ENCODE measurements around the gene PPFIA3. TPM values are rescaled to one million over a fixed set of nuclear protein-coding genes. Genes with fewer than 3 reads are reported as not detected.

Gene PPFIA3
- total and polyA plus RNA-seq, 8 donors = 0.45 to 19.7 (median 7.6) TPM

DNA sequence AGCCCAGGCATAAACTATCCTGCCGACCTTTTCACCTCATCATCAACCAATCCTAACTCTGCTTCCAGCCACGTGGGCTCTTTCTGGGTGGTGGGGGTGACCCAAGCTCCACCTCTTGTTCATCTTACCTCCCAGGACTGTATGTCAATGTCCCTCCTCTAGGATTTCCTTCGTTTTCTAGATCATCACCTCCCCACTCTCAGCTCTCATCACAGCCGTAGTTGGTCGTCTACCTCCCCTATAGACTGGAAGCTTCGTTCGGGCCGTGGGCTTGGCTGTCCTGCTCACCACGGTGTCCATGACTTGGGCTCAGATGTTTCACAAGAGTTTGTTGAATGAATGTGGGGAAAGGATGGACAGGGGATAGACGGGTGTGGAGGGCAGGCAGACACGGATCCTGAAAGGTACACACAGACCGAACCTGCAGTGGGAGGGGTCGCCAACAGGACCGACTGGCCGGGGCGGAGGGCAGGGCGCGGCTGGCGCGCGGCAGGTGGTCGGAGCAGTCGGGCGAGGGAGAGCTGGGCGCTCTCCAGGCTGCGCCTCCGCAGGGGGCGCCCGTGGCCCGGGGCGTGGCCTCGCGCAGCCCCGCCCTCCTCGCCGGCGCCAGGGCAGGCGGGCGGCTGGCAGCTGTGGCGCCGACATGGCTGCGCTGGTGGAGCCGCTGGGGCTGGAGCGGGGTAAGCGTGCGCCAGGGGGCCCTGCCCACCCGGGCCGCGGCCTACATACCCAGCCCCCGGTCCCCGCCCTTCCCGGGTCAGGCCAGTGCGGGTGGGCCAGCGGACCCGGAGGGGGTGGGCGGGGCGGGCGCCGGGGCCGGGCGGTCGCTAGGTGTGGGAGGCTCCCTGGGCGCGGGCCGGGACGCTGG lies 5.3 kb upstream of the PPFIA3 start, which contains the start of gene LIN7B:
LIN7B (plus strand) TSS at position 609 of the 868 bp plus-strand sequence; CDS start at position 644, 35 bp downstream.
- Histone ChIP-seq H3K4me3 (peak within 1 kb of the TSS; percentile 87 to 98 (median 92)), H3K36me3 (peaks cover 0 to 8% (median 5%) of the 10 kb centered on the region in 4 donors), H3K9me3 (no peaks in the 10 kb centered on the region), H3K27ac (peak within 1 kb of the TSS; percentile 74 to 90 (median 81)), H3K4me1 (peaks cover 27 to 49% (median 40%) of the 10 kb centered on the region in 4 donors), H3K27me3 (no peaks in the 10 kb centered on the region)
- TF ChIP-seq EP300 (IDR thresholded peaks at IDR 0.05) (no peak), POLR2A (IDR thresholded peaks at IDR 0.05) (no peak), POLR2AphosphoS5 (IDR thresholded peaks at IDR 0.05) (no peak)
- TF ChIP-seq, protein P1, sequence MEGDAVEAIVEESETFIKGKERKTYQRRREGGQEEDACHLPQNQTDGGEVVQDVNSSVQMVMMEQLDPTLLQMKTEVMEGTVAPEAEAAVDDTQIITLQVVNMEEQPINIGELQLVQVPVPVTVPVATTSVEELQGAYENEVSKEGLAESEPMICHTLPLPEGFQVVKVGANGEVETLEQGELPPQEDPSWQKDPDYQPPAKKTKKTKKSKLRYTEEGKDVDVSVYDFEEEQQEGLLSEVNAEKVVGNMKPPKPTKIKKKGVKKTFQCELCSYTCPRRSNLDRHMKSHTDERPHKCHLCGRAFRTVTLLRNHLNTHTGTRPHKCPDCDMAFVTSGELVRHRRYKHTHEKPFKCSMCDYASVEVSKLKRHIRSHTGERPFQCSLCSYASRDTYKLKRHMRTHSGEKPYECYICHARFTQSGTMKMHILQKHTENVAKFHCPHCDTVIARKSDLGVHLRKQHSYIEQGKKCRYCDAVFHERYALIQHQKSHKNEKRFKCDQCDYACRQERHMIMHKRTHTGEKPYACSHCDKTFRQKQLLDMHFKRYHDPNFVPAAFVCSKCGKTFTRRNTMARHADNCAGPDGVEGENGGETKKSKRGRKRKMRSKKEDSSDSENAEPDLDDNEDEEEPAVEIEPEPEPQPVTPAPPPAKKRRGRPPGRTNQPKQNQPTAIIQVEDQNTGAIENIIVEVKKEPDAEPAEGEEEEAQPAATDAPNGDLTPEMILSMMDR (IDR thresholded peaks at IDR 0.05) = peak in 3 of 7 experiments; percentile 35 to 64 (median 39)
- intact Hi-C loops (cut with DNase I; ENCODE audit: low total_unique reads) = no loop called here
- 0 to 1% (median 1%) methylated on average over 31 to 66 of the region's 66 CpGs for WGBS, 5 donors
- peak; percentile 77 to 92 for DNase-seq

DNA sequence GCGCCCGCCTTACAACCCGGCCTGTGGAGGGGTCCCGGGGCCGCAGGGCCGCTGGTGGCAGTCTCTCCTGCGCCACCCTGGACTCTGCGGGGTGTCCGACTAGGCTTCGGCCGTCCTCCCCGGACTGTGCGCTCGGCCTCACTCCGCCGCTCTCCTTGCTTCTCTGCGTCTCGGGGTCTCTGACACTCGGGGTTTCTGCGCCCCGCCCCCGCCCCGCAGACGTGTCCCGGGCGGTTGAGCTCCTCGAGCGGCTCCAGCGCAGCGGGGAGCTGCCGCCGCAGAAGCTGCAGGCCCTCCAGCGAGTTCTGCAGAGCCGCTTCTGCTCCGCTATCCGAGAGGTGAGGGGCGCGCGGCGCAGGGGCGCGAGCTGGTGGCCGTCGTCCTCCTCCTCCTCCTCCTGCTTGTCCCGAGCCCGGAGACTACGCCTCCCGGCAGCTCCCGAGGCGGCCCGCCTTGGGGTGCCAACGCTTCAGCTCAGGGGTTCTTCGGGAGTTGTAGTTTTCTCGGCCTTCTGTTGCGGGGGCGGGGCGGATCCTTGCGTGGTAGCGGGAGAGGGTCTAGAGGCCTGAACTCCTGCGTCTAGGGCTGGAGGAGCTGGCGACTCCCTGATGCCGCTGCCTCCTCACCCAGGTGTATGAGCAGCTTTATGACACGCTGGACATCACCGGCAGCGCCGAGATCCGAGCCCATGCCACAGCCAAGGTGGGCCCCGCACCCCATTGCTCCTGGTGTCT lies 4.5 kb upstream of the PPFIA3 start:
- Histone ChIP-seq H3K27ac (peak overlapping the region; percentile 74 to 90 (median 81)), H3K27me3 (peaks cover 0 to 7% (median 1%) of the 10 kb centered on the region in 3 donors), H3K36me3 (no peaks in the 10 kb centered on the region), H3K4me3 (peak overlapping the region; percentile 87 to 98 (median 92)), H3K4me1 (peaks cover 34 to 56% (median 47%) of the 10 kb centered on the region in 4 donors), H3K9me3 (no peaks in the 10 kb centered on the region)
- DNase-seq = peak; percentile 65 to 89
- WGBS, 5 donors = 9 to 41% (median 10%) methylated on average over 15 to 68 of the region's 68 CpGs
- TF ChIP-seq POLR2AphosphoS5 (IDR thresholded peaks at IDR 0.05) (no peak), EP300 (IDR thresholded peaks at IDR 0.05) (no peak), POLR2A (IDR thresholded peaks at IDR 0.05) (no peak)
- TF ChIP-seq, protein P1 (IDR thresholded peaks at IDR 0.05) = no peak
- intact Hi-C loops (cut with DNase I; ENCODE audit: low total_unique reads) = no loop called here

DNA sequence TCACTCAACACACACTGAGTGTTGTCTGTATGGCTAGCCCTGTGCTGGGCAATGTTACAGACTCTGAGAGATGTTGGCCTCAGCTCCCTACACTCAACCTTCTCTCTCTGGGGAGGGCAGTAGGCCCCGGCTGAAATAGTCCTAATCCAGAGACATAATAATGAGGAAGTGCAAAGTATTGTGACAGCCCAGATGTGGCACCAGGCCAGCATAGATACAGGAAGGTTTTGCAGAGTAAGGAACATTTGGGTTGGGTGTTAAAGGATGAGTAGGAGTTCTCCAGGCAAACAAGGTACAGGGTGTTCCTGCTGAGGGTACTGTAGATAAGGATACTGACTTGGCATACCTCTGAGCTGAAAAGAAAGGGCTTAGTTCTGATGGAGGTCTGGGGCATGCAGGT lies 2.8 kb upstream of the PPFIA3 start:
- DNase-seq = peak in 1 of 2 donors; percentile 40
- H3K27me3 ChIP-seq = peaks cover 0 to 18% (median 9%) of the 10 kb centered on the region in 3 donors
- TF ChIP-seq POLR2A (IDR thresholded peaks at IDR 0.05) (no peak), POLR2AphosphoS5 (IDR thresholded peaks at IDR 0.05) (no peak), EP300 (IDR thresholded peaks at IDR 0.05) (no peak)
- TF ChIP-seq, protein P1 (IDR thresholded peaks at IDR 0.05) = no peak
- no peaks in the 10 kb centered on the region for H3K9me3 ChIP-seq
- WGBS, 5 donors = 55 to 81% (median 63%) methylated on average over 1 of the region's 1 CpG
- peaks cover 41 to 51% (median 49%) of the 10 kb centered on the region in 4 donors for H3K4me1 ChIP-seq
- H3K27ac ChIP-seq = no peak overlapping the region
- no peaks in the 10 kb centered on the region for H3K36me3 ChIP-seq
- intact Hi-C loops (cut with DNase I; ENCODE audit: low total_unique reads) = no loop called here
- no peak overlapping the region for H3K4me3 ChIP-seq
